HG03575 (cell line): ENCODE measurements around the gene DGCR8.

Source experiments
- ATAC-seq: cut with Tn5 transposase; IDR thresholded peaks from one replicate; pipeline ENCODE4 v1.9.1; 2021; ENCODE audit not compliant: unreplicated experiment, insufficient number of reproducible peaks, low FRiP score; ENCODE audit errors: extremely low read depth

Gene DGCR8

DNA sequence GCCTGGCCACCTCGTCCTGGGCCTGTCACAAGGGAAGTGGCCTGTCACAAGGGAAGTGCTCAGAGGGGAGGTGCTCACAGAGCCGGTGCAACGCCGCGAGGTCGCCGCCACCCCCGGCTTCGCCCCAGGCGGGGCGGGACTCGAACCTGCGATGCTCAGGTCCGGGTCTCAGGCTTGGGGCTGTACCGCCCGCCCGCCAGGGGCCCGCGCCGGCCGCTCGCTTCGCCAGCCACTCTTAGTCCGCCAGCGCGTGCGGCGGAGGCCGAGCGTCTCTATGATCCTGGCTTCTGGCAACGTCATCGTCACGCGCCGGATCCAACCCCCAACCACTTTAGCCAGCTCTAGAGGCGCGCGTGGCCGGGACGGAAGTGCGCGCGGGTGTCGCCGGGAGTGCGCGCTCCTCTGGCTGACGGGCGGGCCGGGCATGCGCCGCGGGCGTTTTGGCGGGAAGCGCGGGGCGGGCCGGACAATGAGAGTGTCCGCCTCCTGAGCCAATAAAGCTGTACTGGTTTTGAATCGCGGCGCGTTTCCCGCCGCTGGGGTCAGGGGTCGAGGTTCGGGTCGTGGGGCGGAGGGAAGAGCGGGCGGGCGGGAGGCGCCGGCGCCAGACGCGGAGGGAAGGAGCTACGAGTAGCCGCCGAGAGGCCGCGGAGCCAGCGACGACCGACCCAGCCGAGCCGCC, 37.1 kb downstream of the DGCR8 start, which contains the start of gene TRMT2A:
Gene TRMT2A, minus strand, starts transcription at position 276 of the 682 bp plus-strand sequence. CDS start 320 bp downstream, outside the sequence.
- no peak for ATAC-seq

DNA sequence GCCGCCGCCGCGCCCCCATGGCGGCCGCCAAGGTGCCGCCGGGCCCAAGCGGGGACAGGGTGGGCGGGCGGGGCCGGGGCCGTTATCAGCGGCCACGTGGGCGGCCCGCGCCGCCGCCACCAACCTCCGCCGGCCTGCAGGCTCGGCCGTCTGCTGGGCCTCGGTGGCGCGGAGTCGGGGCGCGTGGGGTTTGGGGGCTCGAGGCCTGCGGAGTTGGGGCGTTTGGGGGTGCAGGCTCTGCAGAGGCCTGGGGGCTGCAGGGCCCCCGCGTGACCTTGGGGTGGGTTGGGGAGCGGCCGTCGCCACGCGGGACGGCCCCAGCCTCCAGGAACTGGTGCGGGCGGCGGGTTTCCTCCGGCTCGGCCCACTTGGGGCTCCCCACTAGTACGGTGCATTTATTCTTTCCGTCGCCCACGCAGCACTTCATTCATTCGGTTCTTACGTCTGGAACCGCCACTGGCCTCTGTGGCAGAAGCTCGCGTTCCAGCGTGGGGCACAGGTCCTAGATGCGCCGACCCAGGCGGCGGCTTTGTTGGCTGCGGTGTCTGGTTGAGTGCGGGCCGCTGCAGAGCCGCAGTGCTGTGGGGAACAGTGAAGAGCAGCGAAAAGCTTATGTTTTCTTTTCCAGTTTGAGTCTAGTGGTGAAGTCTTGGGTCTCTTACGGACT, 37.7 kb downstream of the DGCR8 start:
- ATAC-seq, result no peak

DNA sequence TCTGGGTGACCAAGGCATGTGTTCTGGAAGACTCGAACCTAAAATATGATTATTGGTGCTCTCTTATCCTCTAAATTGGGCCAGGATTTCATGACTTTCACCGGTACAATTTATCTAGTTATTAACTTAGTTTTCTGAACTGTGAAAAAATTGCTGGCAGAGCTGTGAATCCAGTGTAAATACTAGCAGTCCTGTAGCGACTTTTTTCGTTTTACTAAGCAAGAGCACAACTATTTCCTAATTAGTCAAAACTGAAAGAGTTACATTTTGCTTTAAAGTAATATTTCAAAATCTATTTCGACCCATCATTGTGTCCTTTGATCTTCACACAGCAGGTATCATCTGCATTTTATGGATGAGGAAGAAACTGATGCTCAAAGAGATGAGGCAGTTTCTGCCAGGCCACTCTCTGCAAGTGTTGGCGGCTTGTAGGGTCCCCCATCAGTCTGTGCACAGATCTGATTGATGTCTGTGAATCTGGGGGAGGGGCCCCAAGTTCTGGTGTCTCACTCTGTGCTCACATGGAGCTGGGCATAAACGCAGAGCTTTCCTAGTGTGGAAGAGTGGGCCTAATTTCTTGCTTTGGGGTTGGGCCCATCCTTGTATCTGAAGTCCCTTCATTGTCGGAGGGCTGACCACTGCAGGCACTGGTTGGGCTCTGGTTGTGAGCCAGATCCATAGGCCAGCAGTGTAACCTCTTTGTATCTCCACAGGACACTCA, 38.4 kb downstream of the DGCR8 start:
- no peak for ATAC-seq

DNA sequence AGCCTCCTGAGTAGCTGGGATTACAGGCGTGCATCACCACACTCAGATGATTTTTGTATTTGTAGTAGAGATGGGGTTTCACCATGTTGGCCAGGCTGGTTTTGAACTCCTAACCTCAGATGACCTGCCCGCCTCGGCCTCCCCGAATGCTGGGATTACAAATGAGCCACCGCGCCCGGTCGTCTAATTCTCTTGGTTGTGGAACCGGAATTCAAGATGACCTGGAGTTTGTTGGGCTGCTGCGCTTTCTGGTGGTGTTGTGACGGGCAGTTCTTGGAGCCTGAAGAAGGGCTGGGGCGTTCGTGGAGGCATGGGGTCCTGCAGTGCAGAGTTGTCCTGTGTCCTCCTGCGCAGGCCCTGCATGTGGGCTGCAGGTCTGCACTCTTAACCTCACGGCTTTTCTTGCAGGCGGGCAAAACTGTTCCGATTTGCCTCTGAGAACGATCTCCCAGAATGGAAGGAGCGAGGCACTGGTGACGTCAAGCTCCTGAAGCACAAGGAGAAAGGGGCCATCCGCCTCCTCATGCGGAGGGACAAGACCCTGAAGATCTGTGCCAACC, 41.9 kb downstream of the DGCR8 start:
- ATAC-seq, result no peak

DNA sequence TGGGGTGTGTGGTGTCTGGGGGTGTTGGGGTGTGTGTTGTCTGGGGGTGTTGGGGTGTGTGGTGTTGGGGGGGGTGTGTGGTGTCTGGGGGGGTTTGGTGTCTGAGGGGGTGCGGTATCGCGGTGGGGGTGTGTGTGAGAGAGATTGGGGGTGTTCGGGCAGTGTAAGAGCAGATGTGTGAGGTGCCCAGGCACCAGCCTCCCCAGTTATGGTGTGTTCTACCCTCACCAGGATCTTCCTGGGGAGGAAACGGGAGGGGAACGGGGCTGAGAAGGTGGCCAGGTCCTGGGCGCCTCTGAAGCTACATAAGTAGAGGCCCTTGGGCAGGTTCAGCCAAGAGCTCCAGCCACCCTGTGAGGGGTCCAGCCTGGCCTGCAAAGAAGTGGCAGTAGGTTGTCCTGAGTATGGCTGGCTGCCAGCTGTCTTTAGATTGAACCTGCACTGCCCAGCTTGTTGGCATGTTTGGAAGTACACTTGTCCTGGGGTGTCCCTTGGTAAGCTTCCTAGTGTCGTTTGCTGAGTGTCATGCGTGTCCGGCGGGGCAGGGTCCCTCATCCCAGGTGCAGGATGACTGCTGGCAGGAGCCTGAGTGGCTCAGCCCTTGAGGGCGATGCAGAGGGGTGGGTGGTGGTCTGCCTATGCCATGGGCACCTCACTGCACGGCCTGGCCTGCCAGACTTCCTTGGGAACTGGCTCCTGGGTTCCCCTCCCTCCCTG, 43.5 kb downstream of the DGCR8 start:
- no peak for ATAC-seq

DNA sequence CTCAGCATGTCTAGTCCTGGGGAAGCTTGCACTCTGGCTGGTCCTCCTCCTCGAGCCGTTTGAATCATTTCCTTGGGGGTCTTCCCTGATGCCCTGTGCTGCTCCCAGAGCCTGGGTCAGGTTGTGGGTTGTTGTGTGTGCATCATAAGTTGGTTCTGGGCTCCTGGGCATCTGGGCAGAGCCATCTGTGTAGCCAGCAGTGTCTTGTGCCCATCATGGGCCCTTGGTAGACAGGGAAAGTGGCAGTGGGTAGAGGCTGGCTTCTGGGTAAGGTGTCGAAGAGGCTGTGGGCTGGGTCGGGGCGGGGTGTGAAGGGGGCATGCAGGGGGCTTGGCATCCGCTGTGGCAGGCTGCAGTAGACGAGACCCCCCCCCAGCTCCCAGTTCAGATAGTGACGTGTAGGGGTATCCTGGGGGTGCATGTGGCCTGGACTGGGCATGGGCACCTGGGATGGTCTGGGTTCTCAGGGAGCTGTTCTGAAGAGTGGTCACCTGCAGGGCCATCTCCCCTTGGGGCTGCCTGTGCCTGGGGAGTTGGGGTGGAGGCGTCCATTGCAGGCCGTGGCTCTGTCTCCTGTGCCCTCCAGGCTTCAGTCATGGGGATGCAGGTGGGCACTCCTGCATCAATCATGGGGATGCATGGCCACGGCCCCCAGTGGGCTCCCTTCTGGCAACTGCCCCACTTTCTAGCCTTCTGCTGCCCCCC, 44.2 kb downstream of the DGCR8 start:
- no peak for ATAC-seq

DNA sequence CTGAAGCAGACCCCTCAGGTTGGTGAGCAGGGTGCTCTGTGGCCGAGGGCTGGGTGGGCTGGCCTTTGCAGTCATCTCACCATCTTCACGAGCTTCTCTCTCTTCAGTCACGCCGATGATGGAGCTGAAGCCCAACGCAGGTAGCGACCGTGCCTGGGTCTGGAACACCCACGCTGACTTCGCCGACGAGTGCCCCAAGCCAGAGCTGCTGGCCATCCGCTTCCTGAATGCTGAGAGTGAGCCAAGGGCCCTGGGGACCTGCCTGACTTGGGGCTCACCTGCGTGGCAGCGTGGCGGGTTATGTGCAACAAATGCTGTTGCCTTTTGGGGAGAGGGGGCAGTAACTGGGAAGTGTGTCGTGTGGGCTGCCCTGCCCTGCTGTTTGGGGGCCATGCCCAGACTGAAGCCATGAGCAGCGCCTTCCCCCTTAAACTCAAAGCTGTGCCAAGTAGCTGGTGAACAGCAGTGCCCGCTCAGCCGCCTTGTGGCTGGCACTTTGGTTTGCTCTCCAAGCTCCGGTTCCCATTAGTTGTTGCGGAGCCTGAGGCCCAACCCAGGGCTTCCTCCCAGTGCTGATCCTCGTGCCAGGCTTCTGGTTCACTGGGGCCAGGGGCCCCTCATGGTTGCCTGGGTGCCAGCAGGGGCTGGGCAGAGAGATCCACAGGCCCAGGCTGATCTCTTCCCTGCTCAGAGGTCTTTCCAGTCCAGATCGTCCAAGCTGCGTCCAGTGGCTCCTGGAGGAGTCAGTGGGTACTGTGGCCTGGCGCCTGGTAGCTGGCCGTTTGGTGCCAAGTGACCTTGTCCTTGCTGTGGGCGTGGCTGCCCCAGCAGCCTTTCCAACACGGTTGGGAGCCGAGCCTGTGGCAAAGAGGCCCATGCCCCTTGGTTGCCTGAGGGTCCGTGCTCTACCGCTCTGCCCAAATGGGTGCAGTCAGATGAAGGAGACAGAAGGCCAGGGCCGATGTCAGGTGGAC, 45.4 kb downstream of the DGCR8 start:
- no peak for ATAC-seq

DNA sequence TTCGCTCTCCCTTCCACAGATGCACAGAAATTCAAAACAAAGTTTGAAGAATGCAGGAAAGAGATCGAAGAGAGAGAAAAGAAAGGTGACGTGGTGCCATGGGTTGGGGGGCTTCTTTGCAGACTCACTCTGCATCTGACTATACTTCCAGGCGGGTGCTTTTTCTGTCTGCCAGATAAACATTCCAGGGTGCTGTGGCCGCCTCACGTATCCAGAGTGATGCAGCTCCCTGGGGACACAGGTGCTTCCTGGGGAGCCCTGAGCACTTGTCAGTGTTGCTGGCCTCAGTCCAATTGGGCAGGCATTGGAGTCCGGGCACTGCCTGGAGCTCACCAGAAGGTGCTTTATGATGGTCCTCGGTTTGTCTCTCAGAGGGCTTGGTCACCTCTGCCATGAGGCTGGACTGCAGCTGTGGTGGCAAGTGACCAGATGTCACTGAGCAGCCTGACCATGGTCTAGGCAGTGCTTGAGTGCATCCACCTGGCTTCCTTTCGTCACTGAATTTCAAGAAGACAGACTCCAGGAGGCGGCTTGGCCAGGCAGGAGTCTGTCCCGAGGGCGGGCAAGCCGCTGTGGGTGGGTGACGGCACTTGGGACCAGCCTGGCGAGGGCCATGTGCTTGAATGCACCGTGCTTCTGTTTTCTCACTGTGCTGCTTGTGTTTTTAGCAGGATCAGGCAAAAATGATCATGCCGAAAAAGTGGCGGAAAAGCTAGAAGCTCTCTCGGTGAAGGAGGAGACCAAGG, 46.4 kb downstream of the DGCR8 start:
- ATAC-seq, result no peak

DNA sequence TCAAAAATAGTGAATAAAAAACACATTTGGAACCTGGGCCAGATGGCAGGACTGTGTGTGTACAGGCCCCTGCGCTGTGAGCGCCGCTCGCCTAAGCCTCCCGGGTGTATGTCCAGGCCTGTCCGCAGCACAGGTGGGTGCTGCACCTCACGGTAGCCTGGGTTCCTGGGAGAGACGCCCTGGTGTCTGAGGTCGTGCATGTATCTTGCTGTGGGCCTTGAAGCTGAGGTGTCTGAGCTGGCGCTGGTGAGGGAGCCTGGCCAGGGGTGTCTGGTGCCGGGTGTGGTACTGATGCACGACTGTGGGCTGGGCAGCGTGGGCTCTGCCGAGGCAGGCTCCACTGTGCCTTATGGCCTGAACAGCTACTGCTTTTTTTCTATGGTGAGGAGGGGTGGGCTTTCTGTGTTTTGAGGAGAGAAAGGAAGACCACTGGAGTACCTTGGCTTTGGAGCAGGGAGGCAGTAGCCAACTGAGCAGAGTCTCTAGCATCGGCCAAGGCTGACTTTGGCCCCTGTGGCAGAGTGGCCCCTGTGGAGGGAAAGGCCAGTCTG, 47.4 kb downstream of the DGCR8 start:
- ATAC-seq, result no peak

DNA sequence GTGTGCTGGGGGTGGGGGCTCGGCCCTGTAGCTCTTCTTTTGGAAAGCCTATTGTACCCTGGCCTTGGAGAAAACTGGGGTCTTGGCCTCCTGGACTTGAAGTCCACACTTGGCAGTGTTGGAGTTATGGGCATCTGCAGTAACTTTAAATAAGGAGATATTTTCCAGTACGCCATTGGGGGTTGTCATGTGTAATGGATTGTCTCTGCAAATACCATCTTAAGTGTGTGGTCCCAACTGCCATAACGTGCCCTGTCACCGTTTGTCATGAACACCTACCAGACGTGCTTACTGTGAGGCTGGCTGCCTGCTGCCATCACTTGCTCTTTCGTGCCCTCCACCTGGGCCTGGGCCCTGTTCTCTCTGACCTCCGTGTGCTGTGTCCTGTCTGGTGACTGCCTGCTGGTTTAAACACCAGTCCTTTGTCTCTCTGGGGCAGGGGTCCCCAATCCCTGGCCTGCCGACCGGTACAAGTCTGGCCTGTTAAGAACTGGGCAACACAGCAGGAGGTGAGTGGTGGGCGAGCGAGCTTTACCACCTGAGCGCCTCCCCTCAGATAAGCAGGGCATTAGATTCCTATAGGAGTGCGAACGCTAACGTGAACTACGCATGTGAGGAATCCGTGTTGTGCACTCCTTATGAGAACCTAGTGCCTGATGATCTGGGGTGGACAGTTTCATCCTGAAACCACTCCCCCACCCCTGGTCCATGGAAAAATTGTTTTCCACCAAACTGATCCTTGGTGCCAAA, 48.0 kb downstream of the DGCR8 start:
- no peak for ATAC-seq

DNA sequence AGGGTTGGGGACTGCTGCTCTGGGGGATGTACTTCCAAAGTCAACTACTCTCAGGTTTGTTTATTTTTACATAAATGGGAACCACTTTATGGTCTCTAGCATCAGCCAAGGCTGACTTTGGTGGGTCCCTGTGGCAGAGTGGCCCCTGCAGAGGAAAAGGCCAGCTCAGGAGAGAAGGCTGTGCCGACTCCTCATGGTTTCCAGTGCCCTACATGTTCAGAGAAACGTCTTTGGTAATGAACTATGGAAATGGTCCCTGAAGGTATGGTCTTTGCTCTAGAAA, 48.5 kb downstream of the DGCR8 start:
- no peak for ATAC-seq

DNA sequence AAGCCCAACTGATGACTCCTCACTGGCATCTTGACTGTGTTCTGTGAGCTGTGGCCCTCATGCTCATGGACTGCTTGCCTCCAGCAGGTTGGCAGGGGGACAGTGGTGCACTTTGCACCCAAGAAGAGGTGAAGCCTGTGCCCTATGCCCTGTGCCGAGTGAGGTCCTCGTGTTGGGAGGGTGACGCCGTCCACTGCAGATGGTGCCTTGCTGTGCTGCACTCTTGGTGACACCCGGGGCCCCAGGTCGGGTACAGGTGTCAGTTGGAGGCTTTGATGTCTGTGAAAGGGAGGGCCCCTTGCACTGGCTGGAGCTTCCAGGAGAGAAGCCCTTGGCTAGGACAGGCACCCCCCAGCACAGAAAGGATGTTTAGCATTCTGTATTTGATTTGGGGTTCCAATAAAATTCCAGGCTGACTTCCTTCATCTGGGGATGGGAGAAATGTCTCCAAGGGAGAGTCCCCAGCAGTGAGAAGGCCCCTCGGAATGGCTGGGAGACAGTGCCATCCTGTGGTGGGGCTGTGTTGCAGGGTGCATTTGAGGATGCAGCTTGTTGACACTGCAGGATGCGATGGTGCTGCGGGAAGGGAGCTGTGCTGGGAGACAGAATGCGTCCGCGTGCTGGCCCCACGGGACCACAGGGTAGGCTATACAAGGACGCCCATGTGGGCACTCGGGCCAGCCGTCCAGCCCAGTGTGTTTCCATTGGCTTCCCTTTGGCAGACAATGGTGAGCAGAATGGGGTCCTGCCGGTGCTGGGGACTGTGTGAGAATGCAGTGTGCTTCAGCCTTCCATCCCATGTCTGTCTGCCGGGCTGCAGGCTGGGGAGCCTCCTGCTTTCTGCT, 49.1 kb downstream of the DGCR8 start:
- no peak for ATAC-seq

DNA sequence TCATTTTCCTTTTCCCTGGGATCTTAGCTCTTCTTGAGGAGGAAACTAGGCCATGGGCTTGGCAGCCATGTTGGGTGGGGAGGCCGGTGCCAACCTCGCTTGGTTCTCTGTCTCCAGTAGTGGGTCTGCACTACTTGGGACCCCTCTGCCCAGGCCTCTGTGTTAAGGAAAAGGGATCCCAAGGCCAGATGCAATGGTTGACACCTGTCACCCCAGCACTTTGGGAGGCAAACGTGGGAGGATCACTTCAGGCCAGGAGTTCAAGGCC, 49.6 kb downstream of the DGCR8 start:
- ATAC-seq, result no peak

DNA sequence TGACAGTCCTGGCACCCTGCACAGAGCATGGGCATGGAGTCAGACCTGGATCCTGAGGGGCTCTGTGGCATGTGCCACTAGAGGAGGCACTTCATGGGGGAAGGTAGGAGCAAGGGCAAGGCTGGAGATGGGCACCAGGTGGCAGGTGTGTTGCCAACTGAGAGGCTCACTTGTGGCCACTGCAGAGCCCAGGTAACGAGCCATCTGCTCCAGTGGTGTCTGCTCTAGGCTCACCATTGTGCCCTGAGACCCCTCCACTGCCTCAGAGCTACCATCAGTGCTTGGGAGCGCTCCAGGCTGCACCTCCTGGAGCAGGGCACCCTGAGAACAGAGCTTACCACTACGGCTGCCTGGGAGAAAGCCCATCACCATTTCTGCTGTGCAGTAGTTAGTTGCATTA, 50.3 kb downstream of the DGCR8 start:
- no peak for ATAC-seq

DNA sequence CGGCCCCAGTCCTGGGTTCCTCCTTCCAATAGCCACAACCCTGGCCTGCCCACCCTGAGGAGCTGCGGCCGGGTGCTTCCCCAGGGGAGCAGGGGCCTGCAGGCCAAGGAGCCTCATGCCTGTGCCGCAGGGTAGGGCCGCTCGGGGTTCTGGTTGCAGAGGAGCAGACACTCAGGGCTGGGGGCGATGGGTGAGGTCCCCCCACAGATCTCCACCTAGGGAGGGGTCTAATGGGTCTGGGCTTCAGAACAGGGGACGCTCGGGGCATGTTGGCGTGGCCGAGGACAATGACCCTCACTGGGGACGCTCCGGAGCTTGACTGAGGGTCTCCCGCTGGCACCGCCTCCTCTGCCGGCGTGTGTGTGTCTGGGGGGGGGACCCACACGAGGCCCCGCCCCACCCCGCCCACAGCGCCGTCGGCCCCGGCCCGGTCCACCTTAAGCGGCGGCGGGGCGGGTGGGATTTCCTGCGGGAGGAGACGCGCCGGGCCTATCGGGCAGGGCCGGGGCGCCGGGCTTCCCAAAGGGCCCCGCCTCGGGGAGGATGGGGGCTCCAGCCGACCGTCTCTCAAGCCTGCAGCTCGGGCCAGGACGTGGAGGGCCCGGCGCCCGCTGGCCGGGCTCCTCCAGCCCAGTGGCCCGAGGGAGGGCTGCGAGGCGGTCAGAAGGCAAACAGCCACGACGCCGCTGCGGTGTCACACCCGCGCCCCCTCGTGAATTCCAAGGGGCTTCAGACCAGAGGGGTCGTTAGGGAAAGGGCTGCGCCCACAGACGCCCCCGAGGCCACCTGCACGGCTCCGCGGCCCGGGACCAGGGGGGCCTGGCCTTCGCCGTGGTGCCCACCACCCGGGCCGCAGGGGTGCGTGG, 50.9 kb downstream of the DGCR8 start:
- no peak for ATAC-seq
